Lower lobe of right lung (tissue), 2 donors: ENCODE measurements around the gene TCHHL1. TPM values are rescaled to one million over a fixed set of nuclear protein-coding genes. Genes with fewer than 3 reads are reported as not detected.

Experiments used
- ATAC-seq, 2 donors: fragments of 200-7000 bp; cut with Tn5 transposase; one replicate each; pipeline ENCODE4 v1.9.1; 2020 to 2022; ENCODE audit warnings: mild to moderate bottlenecking in 2 of 2, moderate library complexity in 2 of 2
- DNase-seq: peaks from one replicate; pipeline ENCODE4 v3.0.0-alpha.2; 2020
- H3K27ac ChIP-seq: fragments of 200-600 bp; one replicate; pipeline ENCODE4 v1.8.0; 2022
- H3K27me3 ChIP-seq: fragments of 200-600 bp; one replicate; pipeline ENCODE4 v1.8.0; 2022; ENCODE audit warnings: low read depth
- H3K36me3 ChIP-seq: fragments of 200-600 bp; one replicate; pipeline ENCODE4 v1.8.0; 2022; ENCODE audit warnings: mild to moderate bottlenecking
- H3K4me1 ChIP-seq: fragments of 200-600 bp; one replicate; pipeline ENCODE4 v1.8.0; 2022
- H3K4me3 ChIP-seq: fragments of 200-600 bp; one replicate; pipeline ENCODE4 v1.8.0; 2022; ENCODE audit warnings: mild to moderate bottlenecking
- H3K9me3 ChIP-seq: fragments of 200-600 bp; one replicate; pipeline ENCODE4 v1.8.0; 2022
- CTCF ChIP-seq: fragments of 200-600 bp; IDR thresholded peaks from one replicate; pipeline ENCODE4 v1.8.0; 2022; ENCODE audit warnings: antibody characterized with exemption, mild to moderate bottlenecking
- intact Hi-C: fragments of 100-400 bp; cut with DNase I; formaldehyde crosslinking; loops from one replicate; pipeline ENCODE4 v1.11.0; 2022
- total RNA-seq: library from RNA; stranded (reverse); fragmentation: NEBNext Ultra II Directional; extraction: Animal tissue kit (Norgen Biotek cat#: 25700); gene quantifications from one replicate; pipeline ENCODE4 v1.2.1, GENCODE V29; 2021
- donor health status: DM: no; HTN: yes; CAD: no; lungs with severe emphysema.

The TCHHL1 gene
- total RNA-seq, 1 donor from 2014 or later: not detected

- ATAC-seq (no peak), DNase-seq (no peak)
- Histone ChIP-seq H3K9me3 (no peaks in the 10 kb centered on the region), H3K4me1 (peaks cover 34% of the 10 kb centered on the region), H3K27me3 (no peaks in the 10 kb centered on the region), H3K36me3 (no peaks in the 10 kb centered on the region), H3K4me3 (no peak overlapping the region), H3K27ac (no peak overlapping the region)
- TF ChIP-seq CTCF: no peak
- intact Hi-C loops: no loop called here
Observed at GRCh38 chr1:152043870-152044269, 45.0 kb downstream of the TCHHL1 start.

- Histone ChIP-seq H3K4me3 (no peak overlapping the region), H3K36me3 (no peaks in the 10 kb centered on the region), H3K27me3 (no peaks in the 10 kb centered on the region), H3K9me3 (no peaks in the 10 kb centered on the region), H3K4me1 (peaks cover 34% of the 10 kb centered on the region), H3K27ac (no peak overlapping the region)
- no peak for ATAC-seq
- no peak for TF ChIP-seq CTCF
- intact Hi-C loops: no loop called here
- no peak for DNase-seq
Observed at GRCh38 chr1:152042030-152042429, 46.8 kb downstream of the TCHHL1 start.

GRCh38 chr1:152039886-152040285 lies 49.0 kb downstream of the TCHHL1 start:
- ATAC-seq (no peak), DNase-seq (no peak)
- Histone ChIP-seq H3K9me3 (no peaks in the 10 kb centered on the region), H3K36me3 (no peaks in the 10 kb centered on the region), H3K4me1 (peaks cover 41% of the 10 kb centered on the region), H3K4me3 (no peak overlapping the region), H3K27me3 (no peaks in the 10 kb centered on the region), H3K27ac (no peak overlapping the region)
- intact Hi-C loops: no loop called here
- no peak for TF ChIP-seq CTCF

- Histone ChIP-seq H3K27me3 (no peaks in the 10 kb centered on the region), H3K4me1 (peaks cover 45% of the 10 kb centered on the region), H3K4me3 (no peak overlapping the region), H3K27ac (peak overlapping the region; percentile 93), H3K36me3 (no peaks in the 10 kb centered on the region), H3K9me3 (no peaks in the 10 kb centered on the region)
- no peak for TF ChIP-seq CTCF
- no peak for DNase-seq
- intact Hi-C loops: no loop called here
- no peak for ATAC-seq
Observed at GRCh38 chr1:152039461-152039860, 49.4 kb downstream of the TCHHL1 start.

GRCh38 chr1:152038871-152039270 lies 50.0 kb downstream of the TCHHL1 start:
- H3K9me3 ChIP-seq: no peaks in the 10 kb centered on the region
- DNase-seq (no peak), ATAC-seq (no peak)
- intact Hi-C loops: no loop called here
- peaks cover 51% of the 10 kb centered on the region for H3K4me1 ChIP-seq
- no peak overlapping the region for H3K4me3 ChIP-seq
- no peaks in the 10 kb centered on the region for H3K27me3 ChIP-seq
- H3K27ac ChIP-seq: peak overlapping the region; percentile 93
- peaks cover 1% of the 10 kb centered on the region for H3K36me3 ChIP-seq
- TF ChIP-seq CTCF: no peak
